WTC11 (cell line): Measurements from ENCODE around the gene TMEM181. TPM values are rescaled to one million over a fixed set of nuclear protein-coding genes. Genes with fewer than 3 reads are reported as not detected.

Experiments used
- ATAC-seq: fragments of 200-7000 bp; cut with Tn5 transposase; 2 replicates; pipeline ENCODE4 v1.10.0; 2021; ENCODE audit warnings: mild to moderate bottlenecking, moderate library complexity
- CTCF ChIA-PET: fragments of 300-600 bp; sonication (Branson Sonifier 250); formaldehyde crosslinking; loops from one replicate; lab custom pipeline; 2021; ENCODE audit warnings: antibody characterized with exemption; lab: Charles Lee
- POLR2A ChIA-PET: fragments of 350-600 bp; sonication (Branson Sonifier 250); formaldehyde crosslinking; loops from one replicate; lab custom pipeline; 2021; ENCODE audit warnings: antibody characterized with exemption; lab: Charles Lee
- DNase-seq: peaks from one replicate; pipeline ENCODE4 v3.0.0; 2021; ENCODE audit warnings: low spot score
- H3K27ac Mint-ChIP-seq: 2 replicates; pipeline ENCODE4 v1.8.0; 2021; ENCODE audit warnings: mixed read lengths
- H3K27me3 Mint-ChIP-seq: 2 replicates; pipeline ENCODE4 v1.8.0; 2021; ENCODE audit warnings: low read depth, mild to moderate bottlenecking, moderate library complexity, mixed read lengths
- H3K36me3 Mint-ChIP-seq: 2 replicates; pipeline ENCODE4 v1.8.0; 2021; ENCODE audit warnings: mixed read lengths
- H3K4me1 Mint-ChIP-seq: 2 replicates; pipeline ENCODE4 v1.8.0; 2022; ENCODE audit warnings: mixed read lengths
- H3K4me3 Mint-ChIP-seq: 2 replicates; pipeline ENCODE4 v1.8.0; 2021; ENCODE audit warnings: mild to moderate bottlenecking, moderate library complexity, mixed read lengths
- H3K9me3 Mint-ChIP-seq: 2 replicates; pipeline ENCODE4 v1.8.0; 2021; ENCODE audit warnings: mixed read lengths
- CBFB ChIP-seq: sonication (generic); formaldehyde crosslinking; IDR thresholded peaks from 2 replicates; pipeline ENCODE4 v1.8.1; 2022; ENCODE audit warnings: mild to moderate bottlenecking, low read depth, missing genetic modification reagents
- CREB1 ChIP-seq: sonication (generic); formaldehyde crosslinking; IDR thresholded peaks from 2 replicates; pipeline ENCODE4 v1.8.0; 2023; ENCODE audit warnings: mild to moderate bottlenecking, missing genetic modification reagents
- ESRRA ChIP-seq: sonication (generic); formaldehyde crosslinking; IDR thresholded peaks from 2 replicates; pipeline ENCODE4 v1.8.1; 2022; ENCODE audit warnings: mild to moderate bottlenecking, missing genetic modification reagents, borderline replicate concordance
- GTF2I ChIP-seq: fragments of 250-450 bp; sonication (Bioruptor Pico); conservative IDR thresholded peaks from 2 replicates; pipeline ENCODE4 v1.4.0; 2021; ENCODE audit warnings: mild to moderate bottlenecking
- KAT7 ChIP-seq: sonication (generic); formaldehyde crosslinking; IDR thresholded peaks from 2 replicates; pipeline ENCODE4 v1.8.1; 2023; ENCODE audit warnings: missing genetic modification reagents, mild to moderate bottlenecking, borderline replicate concordance
- MXD4 ChIP-seq: fragments of 250-450 bp; sonication (Bioruptor Pico); IDR thresholded peaks from 2 replicates; pipeline ENCODE4 v1.8.0; 2021; ENCODE audit warnings: mild to moderate bottlenecking, moderate library complexity, borderline replicate concordance
- NR2C2 ChIP-seq: sonication (generic); formaldehyde crosslinking; IDR thresholded peaks from 2 replicates; pipeline ENCODE4 v1.8.0; 2022; ENCODE audit warnings: mild to moderate bottlenecking, missing genetic modification reagents
- SP1 ChIP-seq: sonication (generic); formaldehyde crosslinking; conservative IDR thresholded peaks from 2 replicates; pipeline ENCODE4 v1.8.1; 2022; ENCODE audit warnings: missing genetic modification reagents
- TCF7 ChIP-seq: sonication (generic); formaldehyde crosslinking; IDR thresholded peaks from 2 replicates; pipeline ENCODE4 v1.8.0; 2022; ENCODE audit warnings: mild to moderate bottlenecking, low read depth, missing genetic modification reagents, moderate library complexity
- ZNF317 ChIP-seq: sonication (generic); formaldehyde crosslinking; IDR thresholded peaks from 2 replicates; pipeline ENCODE4 v1.8.1; 2023; ENCODE audit warnings: low read depth, mild to moderate bottlenecking, moderate library complexity, missing genetic modification reagents, borderline replicate concordance
- total RNA-seq: library from RNA; stranded (reverse); gene quantifications from 3 replicates; pipeline ENCODE4 v1.2.3, GENCODE V29; 2021
- TF ChIP-seq, protein P1 (sequence below): sonication (generic); formaldehyde crosslinking; IDR thresholded peaks from 2 replicates; pipeline ENCODE4 v1.8.0; 2023; ENCODE audit warnings: mild to moderate bottlenecking, missing genetic modification reagents
- TF ChIP-seq, protein P2 (sequence below): fragments of 250-450 bp; sonication (Bioruptor Pico); IDR thresholded peaks from 2 replicates; pipeline ENCODE4 v2.1.2; 2022; ENCODE audit warnings: mild to moderate bottlenecking, moderate library complexity
- TF ChIP-seq, protein P3 (sequence below): fragments of 250-450 bp; sonication (Bioruptor Pico); IDR thresholded peaks from 2 replicates; pipeline ENCODE4 v1.9.0; 2021; ENCODE audit warnings: mild to moderate bottlenecking
- TF ChIP-seq, protein P4 (sequence below): sonication (generic); formaldehyde crosslinking; IDR thresholded peaks from 2 replicates; pipeline ENCODE4 v1.8.1; 2023; ENCODE audit warnings: mild to moderate bottlenecking, missing genetic modification reagents
- TF ChIP-seq, protein P5 (sequence below): sonication (generic); formaldehyde crosslinking; IDR thresholded peaks from 2 replicates; pipeline ENCODE4 v1.8.1; 2023; ENCODE audit warnings: mild to moderate bottlenecking, missing genetic modification reagents, moderate library complexity

Gene TMEM181
- total RNA-seq, 1 experiment from 2014 or later, result 18.8 TPM

DNA sequence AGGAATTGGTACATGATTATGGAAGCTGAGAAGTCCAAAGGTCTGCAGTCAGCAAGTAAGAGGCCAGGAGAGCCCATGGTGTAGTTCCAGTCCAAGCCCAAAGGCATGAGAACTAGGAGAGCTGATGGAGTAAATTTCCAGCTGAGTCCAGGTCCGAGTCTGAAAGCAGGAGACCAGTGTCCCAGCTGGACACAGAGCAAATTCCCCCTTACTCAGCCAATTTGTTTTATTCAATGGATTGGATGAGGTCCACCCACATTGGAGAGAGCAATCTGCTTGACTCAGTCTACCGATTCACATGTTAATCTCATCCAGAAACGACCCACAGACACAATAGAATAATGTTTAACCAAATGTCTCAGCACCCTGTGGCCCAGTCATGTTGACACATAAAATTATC is 14.9 kb downstream of the TMEM181 start:
- no peak overlapping the region for H3K27ac Mint-ChIP-seq
- no peak for DNase-seq
- H3K36me3 Mint-ChIP-seq, result peaks cover 21% of the 10 kb centered on the region
- no peak for ATAC-seq
- H3K4me1 Mint-ChIP-seq, result peaks cover 17% of the 10 kb centered on the region
- ChIA-PET CTCF (no interaction called here), POLR2A (no interaction called here)
- no peaks in the 10 kb centered on the region for H3K9me3 Mint-ChIP-seq
- TF ChIP-seq, protein P1, sequence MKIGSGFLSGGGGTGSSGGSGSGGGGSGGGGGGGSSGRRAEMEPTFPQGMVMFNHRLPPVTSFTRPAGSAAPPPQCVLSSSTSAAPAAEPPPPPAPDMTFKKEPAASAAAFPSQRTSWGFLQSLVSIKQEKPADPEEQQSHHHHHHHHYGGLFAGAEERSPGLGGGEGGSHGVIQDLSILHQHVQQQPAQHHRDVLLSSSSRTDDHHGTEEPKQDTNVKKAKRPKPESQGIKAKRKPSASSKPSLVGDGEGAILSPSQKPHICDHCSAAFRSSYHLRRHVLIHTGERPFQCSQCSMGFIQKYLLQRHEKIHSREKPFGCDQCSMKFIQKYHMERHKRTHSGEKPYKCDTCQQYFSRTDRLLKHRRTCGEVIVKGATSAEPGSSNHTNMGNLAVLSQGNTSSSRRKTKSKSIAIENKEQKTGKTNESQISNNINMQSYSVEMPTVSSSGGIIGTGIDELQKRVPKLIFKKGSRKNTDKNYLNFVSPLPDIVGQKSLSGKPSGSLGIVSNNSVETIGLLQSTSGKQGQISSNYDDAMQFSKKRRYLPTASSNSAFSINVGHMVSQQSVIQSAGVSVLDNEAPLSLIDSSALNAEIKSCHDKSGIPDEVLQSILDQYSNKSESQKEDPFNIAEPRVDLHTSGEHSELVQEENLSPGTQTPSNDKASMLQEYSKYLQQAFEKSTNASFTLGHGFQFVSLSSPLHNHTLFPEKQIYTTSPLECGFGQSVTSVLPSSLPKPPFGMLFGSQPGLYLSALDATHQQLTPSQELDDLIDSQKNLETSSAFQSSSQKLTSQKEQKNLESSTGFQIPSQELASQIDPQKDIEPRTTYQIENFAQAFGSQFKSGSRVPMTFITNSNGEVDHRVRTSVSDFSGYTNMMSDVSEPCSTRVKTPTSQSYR, result no peak
- no peaks in the 10 kb centered on the region for H3K27me3 Mint-ChIP-seq
- no peak overlapping the region for H3K4me3 Mint-ChIP-seq

DNA sequence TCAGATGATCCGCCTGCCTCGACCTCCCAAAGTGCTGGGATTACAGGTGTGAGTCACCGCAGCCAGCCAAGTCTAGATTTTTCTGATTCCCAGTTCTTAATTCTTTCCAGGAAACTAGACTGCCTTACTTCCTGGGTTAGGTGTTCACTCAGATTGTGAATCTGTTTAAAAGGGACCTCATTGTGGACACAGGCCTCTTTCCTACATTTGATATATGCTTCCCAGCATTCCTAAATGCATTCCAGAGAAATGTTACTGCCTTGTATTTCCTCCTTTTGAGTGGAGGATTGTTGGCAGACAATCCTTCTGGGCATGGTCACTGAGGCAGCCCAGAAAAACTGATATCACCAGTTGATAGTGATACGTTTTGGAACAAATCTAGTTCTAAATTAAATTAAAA is 15.7 kb downstream of the TMEM181 start:
- Mint-ChIP-seq H3K27me3 (no peaks in the 10 kb centered on the region), H3K4me1 (peaks cover 17% of the 10 kb centered on the region), H3K27ac (peak overlapping the region; percentile 79), H3K36me3 (peaks cover 19% of the 10 kb centered on the region), H3K9me3 (no peaks in the 10 kb centered on the region), H3K4me3 (no peak overlapping the region)
- ChIA-PET CTCF (no interaction called here), POLR2A (no interaction called here)
- ATAC-seq, result no peak
- no peak for DNase-seq
- TF ChIP-seq, protein P2, sequence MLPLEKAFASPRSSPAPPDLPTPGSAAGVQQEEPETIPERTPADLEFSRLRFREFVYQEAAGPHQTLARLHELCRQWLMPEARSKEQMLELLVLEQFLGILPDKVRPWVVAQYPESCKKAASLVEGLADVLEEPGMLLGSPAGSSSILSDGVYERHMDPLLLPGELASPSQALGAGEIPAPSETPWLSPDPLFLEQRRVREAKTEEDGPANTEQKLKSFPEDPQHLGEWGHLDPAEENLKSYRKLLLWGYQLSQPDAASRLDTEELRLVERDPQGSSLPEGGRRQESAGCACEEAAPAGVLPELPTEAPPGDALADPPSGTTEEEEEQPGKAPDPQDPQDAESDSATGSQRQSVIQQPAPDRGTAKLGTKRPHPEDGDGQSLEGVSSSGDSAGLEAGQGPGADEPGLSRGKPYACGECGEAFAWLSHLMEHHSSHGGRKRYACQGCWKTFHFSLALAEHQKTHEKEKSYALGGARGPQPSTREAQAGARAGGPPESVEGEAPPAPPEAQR (CRISPR knock-in tag), result no peak
- TF ChIP-seq ZNF317 (no peak), CBFB (no peak), ESRRA (CRISPR knock-in tag) (no peak), KAT7 (no peak), MXD4 (no peak), SP1 (CRISPR knock-in tag) (no peak), TCF7 (CRISPR knock-in tag) (no peak), NR2C2 (CRISPR knock-in tag) (no peak), CREB1 (no peak), GTF2I (CRISPR knock-in tag) (no peak)
- TF ChIP-seq, protein P3, sequence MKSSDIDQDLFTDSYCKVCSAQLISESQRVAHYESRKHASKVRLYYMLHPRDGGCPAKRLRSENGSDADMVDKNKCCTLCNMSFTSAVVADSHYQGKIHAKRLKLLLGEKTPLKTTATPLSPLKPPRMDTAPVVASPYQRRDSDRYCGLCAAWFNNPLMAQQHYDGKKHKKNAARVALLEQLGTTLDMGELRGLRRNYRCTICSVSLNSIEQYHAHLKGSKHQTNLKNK (CRISPR knock-in tag), result no peak
- TF ChIP-seq, protein P4, sequence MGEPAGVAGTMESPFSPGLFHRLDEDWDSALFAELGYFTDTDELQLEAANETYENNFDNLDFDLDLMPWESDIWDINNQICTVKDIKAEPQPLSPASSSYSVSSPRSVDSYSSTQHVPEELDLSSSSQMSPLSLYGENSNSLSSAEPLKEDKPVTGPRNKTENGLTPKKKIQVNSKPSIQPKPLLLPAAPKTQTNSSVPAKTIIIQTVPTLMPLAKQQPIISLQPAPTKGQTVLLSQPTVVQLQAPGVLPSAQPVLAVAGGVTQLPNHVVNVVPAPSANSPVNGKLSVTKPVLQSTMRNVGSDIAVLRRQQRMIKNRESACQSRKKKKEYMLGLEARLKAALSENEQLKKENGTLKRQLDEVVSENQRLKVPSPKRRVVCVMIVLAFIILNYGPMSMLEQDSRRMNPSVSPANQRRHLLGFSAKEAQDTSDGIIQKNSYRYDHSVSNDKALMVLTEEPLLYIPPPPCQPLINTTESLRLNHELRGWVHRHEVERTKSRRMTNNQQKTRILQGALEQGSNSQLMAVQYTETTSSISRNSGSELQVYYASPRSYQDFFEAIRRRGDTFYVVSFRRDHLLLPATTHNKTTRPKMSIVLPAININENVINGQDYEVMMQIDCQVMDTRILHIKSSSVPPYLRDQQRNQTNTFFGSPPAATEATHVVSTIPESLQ (CRISPR knock-in tag), result no peak
- TF ChIP-seq, protein P5, sequence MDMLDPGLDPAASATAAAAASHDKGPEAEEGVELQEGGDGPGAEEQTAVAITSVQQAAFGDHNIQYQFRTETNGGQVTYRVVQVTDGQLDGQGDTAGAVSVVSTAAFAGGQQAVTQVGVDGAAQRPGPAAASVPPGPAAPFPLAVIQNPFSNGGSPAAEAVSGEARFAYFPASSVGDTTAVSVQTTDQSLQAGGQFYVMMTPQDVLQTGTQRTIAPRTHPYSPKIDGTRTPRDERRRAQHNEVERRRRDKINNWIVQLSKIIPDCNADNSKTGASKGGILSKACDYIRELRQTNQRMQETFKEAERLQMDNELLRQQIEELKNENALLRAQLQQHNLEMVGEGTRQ, result no peak
- TF ChIP-seq, protein P1, result no peak
